ENCODE measurements around the gene CCDC12.

The CCDC12 gene

GRCh38 chr3:46995901-46996562, 19.5 kb upstream of the CCDC12 start:
- DNase-seq = no peak

GRCh38 chr3:46994801-46995731, 18.5 kb upstream of the CCDC12 start:
- no peak for DNase-seq

- DNase-seq = no peak
These were observed 17.4 kb upstream of the CCDC12 start for GRCh38 chr3:46993986-46994385.

- DNase-seq = no peak
These were observed 16.7 kb upstream of the CCDC12 start for GRCh38 chr3:46993292-46993691.

GRCh38 chr3:46992231-46992630, 15.7 kb upstream of the CCDC12 start:
- DNase-seq = no peak

- DNase-seq = no peak
These were observed 15.0 kb upstream of the CCDC12 start for GRCh38 chr3:46991406-46992165.

GRCh38 chr3:46990573-46991374, 14.2 kb upstream of the CCDC12 start:
- no peak for DNase-seq

GRCh38 chr3:46989146-46989810, 12.7 kb upstream of the CCDC12 start:
- DNase-seq = no peak

GRCh38 chr3:46988616-46989015, 12.1 kb upstream of the CCDC12 start:
- DNase-seq = no peak

GRCh38 chr3:46987743-46988401, 11.3 kb upstream of the CCDC12 start:
- DNase-seq = no peak

GRCh38 chr3:46987319-46987742, 10.8 kb upstream of the CCDC12 start:
- DNase-seq = no peak

GRCh38 chr3:46986782-46987310, 10.3 kb upstream of the CCDC12 start:
- DNase-seq = no peak

GRCh38 chr3:46986055-46986730, 9.6 kb upstream of the CCDC12 start:
- no peak for DNase-seq

- no peak for DNase-seq
These were observed 9.0 kb upstream of the CCDC12 start for GRCh38 chr3:46985588-46985987.

- no peak for DNase-seq
These were observed 8.3 kb upstream of the CCDC12 start for GRCh38 chr3:46984591-46985459.

- no peak for DNase-seq
These were observed 6.0 kb upstream of the CCDC12 start for GRCh38 chr3:46982546-46982945.

- DNase-seq = peak; percentile 70
These were observed 5.5 kb upstream of the CCDC12 start for GRCh38 chr3:46981932-46982471.

- DNase-seq = no peak
These were observed 3.5 kb upstream of the CCDC12 start for GRCh38 chr3:46979958-46980497.

Data from NCI-H510A treated with DMSO at 0.1 percent for 48 hours (cell line).